HUES6 (cell line): ENCODE measurements around the gene GPM6B.
"Not testable (repeated sequence)": the region's sequence is repeated elsewhere in the genome, so short reads cannot be mapped to it uniquely, and the experiment has no call there.

Source experiments
- H3K27ac ChIP-seq: 2 replicates; pipeline ENCODE4 v1.7.0; 2013; ENCODE audit warnings: low read depth, mild to moderate bottlenecking, low read length, inconsistent platforms
- H3K27me3 ChIP-seq: 2 replicates; pipeline ENCODE4 v1.6.1; 2013; ENCODE audit warnings: low read length; ENCODE audit not compliant: control insufficient read depth, insufficient read depth
- H3K36me3 ChIP-seq: 2 replicates; pipeline ENCODE4 v1.6.1; 2013; ENCODE audit warnings: low read length; ENCODE audit not compliant: control insufficient read depth, insufficient read depth
- H3K4me1 ChIP-seq: 2 replicates; pipeline ENCODE4 v1.6.1; 2013; ENCODE audit warnings: low read length; ENCODE audit not compliant: control insufficient read depth, insufficient read depth
- H3K4me3 ChIP-seq: 2 replicates; pipeline ENCODE4 v1.5.1; 2013; ENCODE audit warnings: low read depth, low read length
- H3K9ac ChIP-seq: one replicate; pipeline ENCODE4 v1.6.1; 2013; ENCODE audit warnings: mild to moderate bottlenecking, low read length
- H3K9me3 ChIP-seq: 2 replicates; pipeline ENCODE4 v1.6.1; 2013; ENCODE audit warnings: low read depth, low read length; ENCODE audit not compliant: control insufficient read depth, insufficient read depth

The GPM6B gene

GRCh38 chrX:13726583-13726982 is 90.3 kb downstream of the GPM6B start:
- H3K9me3 ChIP-seq, H3K27me3 ChIP-seq, H3K36me3 ChIP-seq, H3K4me3 ChIP-seq, H3K4me1 ChIP-seq, H3K27ac ChIP-seq, H3K9ac ChIP-seq: not testable (repeated sequence)

DNA sequence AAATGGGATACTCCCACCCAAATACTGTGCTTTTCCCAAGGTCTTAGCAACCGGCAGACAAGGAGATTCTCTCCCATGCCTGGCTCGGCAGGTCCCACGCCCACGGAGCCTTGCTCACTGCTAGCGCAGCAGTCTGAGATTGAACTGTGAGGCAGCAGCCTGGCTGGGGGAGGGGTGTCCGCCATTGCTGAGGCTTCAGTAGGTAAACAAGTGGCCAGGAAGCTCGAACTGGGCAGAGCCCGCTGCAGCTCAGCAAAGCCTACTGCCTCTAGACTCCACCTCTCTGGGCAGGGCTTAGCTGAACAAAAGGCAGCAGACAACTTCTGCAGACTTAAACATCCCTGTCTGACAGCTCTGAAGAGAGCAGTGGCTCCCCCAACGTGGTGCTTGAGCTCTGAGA is 92.0 kb downstream of the GPM6B start:
- not testable (repeated sequence) for H3K4me3 ChIP-seq, H3K9ac ChIP-seq, H3K27me3 ChIP-seq, H3K9me3 ChIP-seq, H3K27ac ChIP-seq, H3K4me1 ChIP-seq
- H3K36me3 ChIP-seq: peaks cover 17% of the 10 kb centered on the region

DNA sequence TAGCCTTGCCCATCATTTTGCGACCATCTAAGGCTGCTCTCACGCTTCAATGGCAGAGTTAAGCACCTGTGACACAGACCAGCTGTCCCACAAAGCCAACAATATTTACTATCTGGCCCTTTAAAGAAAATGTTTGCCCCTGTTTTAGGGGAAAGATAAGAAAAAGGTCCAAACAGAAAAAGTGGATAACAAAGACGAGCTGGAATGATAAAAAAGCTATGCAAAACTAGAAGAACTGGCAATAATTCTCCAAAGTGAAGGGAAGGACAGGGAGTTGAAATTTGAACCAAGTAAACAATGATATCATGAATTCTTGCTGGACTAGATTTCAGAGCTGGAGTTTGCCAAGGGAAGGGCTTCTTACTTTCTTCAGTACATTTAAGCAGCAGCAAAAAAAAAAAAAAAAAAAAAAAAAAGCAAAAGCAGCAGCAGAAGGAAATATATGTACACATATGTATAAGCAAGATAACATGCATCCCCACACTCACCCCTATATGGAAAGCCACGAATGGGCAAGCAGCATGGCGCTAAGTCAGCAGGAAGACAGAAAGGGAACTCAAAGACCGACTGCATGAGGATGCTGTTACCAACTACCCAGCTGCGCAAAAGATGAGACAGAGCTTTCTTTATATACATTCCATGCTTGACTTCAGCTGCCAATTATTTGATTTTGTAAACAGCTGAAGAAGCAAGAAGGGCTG is 94.9 kb downstream of the GPM6B start:
- no peak overlapping the region for H3K27ac ChIP-seq
- H3K9ac ChIP-seq: no peak overlapping the region
- H3K4me1 ChIP-seq: peaks cover 11% of the 10 kb centered on the region; the same call in 1 of the 2 replicates
- H3K27me3 ChIP-seq: no peaks in the 10 kb centered on the region; the same call in 1 of the 2 replicates
- H3K9me3 ChIP-seq: no peaks in the 10 kb centered on the region
- H3K4me3 ChIP-seq: no peak overlapping the region
- H3K36me3 ChIP-seq: peaks cover 43% of the 10 kb centered on the region

- Histone ChIP-seq H3K27ac (no peak overlapping the region), H3K9ac (no peak overlapping the region), H3K9me3 (no peaks in the 10 kb centered on the region), H3K36me3 (peaks cover 46% of the 10 kb centered on the region), H3K27me3 (no peaks in the 10 kb centered on the region; the same call in 1 of the 2 replicates), H3K4me1 (peaks cover 11% of the 10 kb centered on the region; the same call in 1 of the 2 replicates), H3K4me3 (no peak overlapping the region)
These were observed 95.5 kb downstream of the GPM6B start for GRCh38 chrX:13721371-13721770.
